Suprapubic skin (tissue), 4 donors: ENCODE results near the gene COL5A1.

Experiments
- CTCF ChIP-seq, 2 donors: fragments of 200-600 bp in 1 of 2; fragments of 450-650 bp in 1 of 2; sonication (generic) in 1 of 2; IDR thresholded peaks; one replicate each; pipeline ENCODE4 v1.5.1; 2016 to 2019; ENCODE audit warnings: antibody characterized with exemption in 2 of 2, mild to moderate bottlenecking in 1 of 2, moderate library complexity in 1 of 2
- EP300 ChIP-seq: sonication (generic); formaldehyde crosslinking; IDR thresholded peaks from one replicate; pipeline ENCODE4 v1.6.1; 2017; ENCODE audit warnings: antibody characterized with exemption
- POLR2A ChIP-seq, 2 donors: fragments of 450-650 bp; IDR thresholded peaks; one replicate each; pipeline ENCODE4 v1.6.1; 2017; ENCODE audit warnings: antibody characterized with exemption in 2 of 2, mild to moderate bottlenecking in 2 of 2, moderate library complexity in 2 of 2
- POLR2AphosphoS5 ChIP-seq, 3 donors: sonication (generic); formaldehyde crosslinking; IDR thresholded peaks; one replicate each; pipeline ENCODE4 v1.6.1; 2017; ENCODE audit warnings: antibody characterized with exemption in 3 of 3

GRCh38 chr9:134870746-134871662, 229.4 kb downstream of the COL5A1 start:
- TF ChIP-seq CTCF (IDR thresholded peaks at IDR 0.05) (no peak), POLR2A (IDR thresholded peaks at IDR 0.05) (no peak), POLR2AphosphoS5 (IDR thresholded peaks at IDR 0.05) (no peak), EP300 (no peak)
